ENCODE results near the gene MCOLN2. TPM values are rescaled to one million over a fixed set of nuclear protein-coding genes. Genes with fewer than 3 reads are reported as not detected.

Gene MCOLN2
- total and polyA plus RNA-seq, 4 donors: 0.29 to 0.89 (median 0.57) TPM

DNA sequence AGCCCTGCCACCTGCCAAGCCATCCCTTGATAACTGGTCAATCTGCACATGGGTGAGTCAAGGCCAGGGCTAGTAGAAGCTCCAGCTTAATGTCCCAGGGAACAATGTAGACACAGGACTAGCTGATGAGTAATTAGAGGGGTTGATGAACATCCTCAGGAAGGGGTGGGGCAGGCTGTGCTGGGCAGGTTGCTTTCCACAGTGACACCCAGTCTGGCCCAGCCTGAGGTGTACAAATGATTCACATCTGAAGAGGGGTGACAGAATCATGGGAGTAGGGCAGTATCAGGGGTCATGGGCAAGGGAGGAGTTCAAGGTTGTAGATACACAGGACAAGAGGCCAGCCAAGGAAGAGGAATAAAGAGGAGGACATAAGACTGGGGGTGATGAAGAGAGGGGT is 108.2 kb downstream of the MCOLN2 start:
- no peak overlapping the region for H3K4me3 ChIP-seq (ENCODE audit: low read depth, low read length)
- no peaks in the 10 kb centered on the region for H3K36me3 ChIP-seq (ENCODE audit: control insufficient read depth, insufficient read depth, low read length)
- no peak for DNase-seq (ENCODE audit: low read depth in 4 of 6, low spot score in 6 of 6)
- peaks cover 15% of the 10 kb centered on the region for H3K27me3 ChIP-seq (ENCODE audit: control insufficient read depth, insufficient read depth, low read length)
- no peaks in the 10 kb centered on the region for H3K9me3 ChIP-seq (ENCODE audit: control insufficient read depth, insufficient read depth, low read length)
- H3K27ac ChIP-seq (ENCODE audit: low read depth, low read length): no peak overlapping the region
- peaks cover 12% of the 10 kb centered on the region for H3K4me1 ChIP-seq (ENCODE audit: control insufficient read depth, insufficient read depth, low read length)

DNA sequence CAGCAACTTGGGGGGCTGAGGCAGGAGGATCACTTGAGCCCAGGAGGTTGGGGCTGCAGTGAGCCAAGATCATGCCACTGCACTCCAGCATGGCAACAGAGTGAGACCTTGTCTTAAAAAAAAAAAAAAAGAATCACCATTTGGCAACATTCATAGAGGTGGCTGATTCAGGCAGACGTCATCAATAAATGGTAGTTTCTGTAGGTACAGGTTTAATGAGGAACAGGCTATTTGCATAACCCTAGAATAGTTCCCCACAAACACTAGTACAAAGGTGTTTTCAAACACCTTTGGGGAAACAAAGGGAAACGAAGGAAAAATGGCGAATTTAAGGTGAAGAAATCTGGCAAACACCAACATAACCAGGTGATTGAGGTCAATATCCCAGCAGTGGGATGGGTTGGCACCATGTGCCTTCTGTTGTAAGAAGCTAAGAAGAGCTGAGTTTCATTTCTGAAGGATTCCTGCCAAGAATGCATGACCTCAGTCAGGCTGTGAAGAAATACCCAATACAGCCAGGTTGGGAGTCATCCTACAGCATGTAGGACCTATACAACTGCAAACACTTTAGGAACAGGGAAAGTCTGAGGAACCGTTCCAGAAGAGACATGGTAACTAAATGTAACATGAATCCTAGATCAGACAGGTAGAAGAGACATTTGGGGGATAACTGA is 109.5 kb downstream of the MCOLN2 start:
- Histone ChIP-seq H3K36me3 (ENCODE audit: control insufficient read depth, insufficient read depth, low read length) (no peaks in the 10 kb centered on the region), H3K27me3 (ENCODE audit: control insufficient read depth, insufficient read depth, low read length) (peaks cover 3% of the 10 kb centered on the region), H3K4me3 (ENCODE audit: low read depth, low read length) (no peak overlapping the region), H3K27ac (ENCODE audit: low read depth, low read length) (no peak overlapping the region), H3K9me3 (ENCODE audit: control insufficient read depth, insufficient read depth, low read length) (no peaks in the 10 kb centered on the region), H3K4me1 (ENCODE audit: control insufficient read depth, insufficient read depth, low read length) (peaks cover 2% of the 10 kb centered on the region)
- no peak for DNase-seq (ENCODE audit: low read depth in 4 of 6, low spot score in 6 of 6)
- WGBS (ENCODE audit: insufficient coverage): 100% methylated on average over 1 of the region's 4 CpGs

DNA sequence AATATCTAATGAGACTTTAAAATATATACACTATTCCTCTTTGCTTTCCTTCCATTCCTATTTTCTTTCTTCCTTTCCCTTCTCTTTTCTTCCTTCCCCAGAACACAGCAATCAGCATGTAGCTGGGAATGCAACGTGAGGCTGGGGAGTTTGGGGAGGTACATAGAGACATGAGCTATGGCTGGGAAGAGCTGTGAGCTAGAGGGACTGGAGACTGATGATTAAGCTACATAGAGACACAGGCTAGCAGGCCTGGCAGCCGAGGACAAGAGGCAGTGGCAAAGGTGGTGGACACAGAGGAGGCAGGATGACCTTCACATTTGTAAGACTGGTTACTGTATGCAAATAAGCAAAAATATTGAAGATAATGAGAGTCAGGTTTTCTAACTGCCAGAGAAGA is 111.4 kb downstream of the MCOLN2 start:
- H3K27me3 ChIP-seq (ENCODE audit: control insufficient read depth, insufficient read depth, low read length): no peaks in the 10 kb centered on the region
- 58% methylated on average over 2 of the region's 2 CpGs for WGBS (ENCODE audit: insufficient coverage)

DNA sequence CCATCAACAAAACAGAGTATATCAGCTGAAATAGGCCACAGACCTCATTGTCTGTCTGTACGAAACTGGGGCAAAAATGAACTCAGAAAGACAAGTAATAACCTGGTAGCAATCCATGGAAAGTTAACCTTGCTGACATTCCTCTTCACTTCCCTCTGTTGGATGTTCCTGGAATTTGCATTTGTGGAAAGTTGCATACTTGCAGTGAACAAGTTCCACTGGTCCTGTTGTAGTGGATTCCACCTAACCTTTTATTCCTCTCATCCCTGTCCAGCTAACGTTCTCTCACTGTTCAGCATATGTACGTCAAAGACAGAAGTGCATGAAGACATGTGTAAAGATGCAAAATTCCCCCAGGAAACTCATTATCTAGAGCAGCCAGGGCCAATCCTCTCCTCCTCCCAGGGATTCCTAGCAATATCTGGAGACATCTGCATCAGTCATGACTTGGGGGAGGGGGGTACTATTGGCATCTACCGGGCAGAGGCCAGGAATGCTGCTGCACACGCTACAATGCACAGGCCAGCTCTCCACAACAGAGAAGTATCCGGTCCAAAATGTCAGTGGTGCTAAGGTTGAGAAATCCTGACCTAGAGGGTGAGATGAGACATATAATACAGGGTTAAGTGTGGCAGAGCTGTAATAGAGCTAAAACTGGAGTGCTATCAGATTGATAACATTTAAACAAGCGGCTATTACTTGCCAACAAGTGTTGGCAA is 112.1 kb downstream of the MCOLN2 start:
- Histone ChIP-seq H3K9me3 (ENCODE audit: control insufficient read depth, insufficient read depth, low read length) (no peaks in the 10 kb centered on the region), H3K27me3 (ENCODE audit: control insufficient read depth, insufficient read depth, low read length) (no peaks in the 10 kb centered on the region), H3K27ac (ENCODE audit: low read depth, low read length) (no peak overlapping the region), H3K4me1 (ENCODE audit: control insufficient read depth, insufficient read depth, low read length) (no peaks in the 10 kb centered on the region), H3K4me3 (ENCODE audit: low read depth, low read length) (no peak overlapping the region), H3K36me3 (ENCODE audit: control insufficient read depth, insufficient read depth, low read length) (no peaks in the 10 kb centered on the region)
- DNase-seq (ENCODE audit: low read depth in 4 of 6, low spot score in 6 of 6): no peak
- WGBS (ENCODE audit: insufficient coverage): 47% methylated on average over 5 of the region's 7 CpGs

More for the DNA sequence above, 111.4 kb downstream of the MCOLN2 start:
- Histone ChIP-seq H3K27ac (ENCODE audit: low read depth, low read length) (no peak overlapping the region), H3K4me1 (ENCODE audit: control insufficient read depth, insufficient read depth, low read length) (no peaks in the 10 kb centered on the region), H3K9me3 (ENCODE audit: control insufficient read depth, insufficient read depth, low read length) (no peaks in the 10 kb centered on the region), H3K4me3 (ENCODE audit: low read depth, low read length) (no peak overlapping the region), H3K36me3 (ENCODE audit: control insufficient read depth, insufficient read depth, low read length) (no peaks in the 10 kb centered on the region)
- DNase-seq (ENCODE audit: low read depth in 4 of 6, low spot score in 6 of 6): no peak

DNA sequence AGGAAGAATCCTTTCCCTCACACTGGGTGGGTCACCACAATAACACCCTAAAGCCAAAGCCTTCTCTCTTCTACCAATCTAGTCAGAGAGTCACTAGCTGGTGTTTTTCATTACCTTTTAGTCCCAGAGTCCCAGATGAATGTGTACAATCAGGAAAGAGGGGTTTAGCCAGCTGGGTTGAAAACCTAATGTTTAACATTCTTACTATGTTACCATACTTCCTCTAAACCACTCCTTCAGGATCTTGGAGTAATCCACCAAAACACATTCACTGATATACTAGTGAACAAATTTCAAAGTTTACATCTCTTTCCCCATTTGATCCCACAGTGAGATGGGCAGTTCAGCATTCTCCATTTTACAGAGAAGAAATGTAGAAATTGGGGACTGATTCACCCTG is 113.6 kb downstream of the MCOLN2 start:
- H3K36me3 ChIP-seq (ENCODE audit: control insufficient read depth, insufficient read depth, low read length): no peaks in the 10 kb centered on the region
- H3K27me3 ChIP-seq (ENCODE audit: control insufficient read depth, insufficient read depth, low read length): no peaks in the 10 kb centered on the region

DNA sequence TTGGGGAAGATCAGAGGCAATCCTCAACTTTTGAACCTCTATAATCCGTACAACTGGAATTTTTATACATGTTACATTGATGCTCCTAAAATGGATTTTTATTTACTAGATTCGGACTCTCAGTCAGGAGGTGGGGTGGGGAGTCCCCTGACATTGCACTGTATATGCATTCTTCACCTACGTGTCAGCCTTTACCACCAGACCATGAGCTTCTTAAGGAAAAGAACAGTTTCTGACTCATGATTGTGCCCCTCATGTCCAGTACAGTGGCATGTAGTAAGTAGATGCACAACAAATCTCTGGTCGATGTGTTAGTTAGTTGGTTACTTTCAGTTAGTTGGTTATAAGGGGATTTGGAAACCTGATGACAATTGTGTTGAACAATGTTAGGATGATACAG is 119.3 kb downstream of the MCOLN2 start:
- Histone ChIP-seq H3K36me3 (ENCODE audit: control insufficient read depth, insufficient read depth, low read length) (no peaks in the 10 kb centered on the region), H3K27me3 (ENCODE audit: control insufficient read depth, insufficient read depth, low read length) (no peaks in the 10 kb centered on the region), H3K4me3 (ENCODE audit: low read depth, low read length) (no peak overlapping the region), H3K9me3 (ENCODE audit: control insufficient read depth, insufficient read depth, low read length) (no peaks in the 10 kb centered on the region), H3K4me1 (ENCODE audit: control insufficient read depth, insufficient read depth, low read length) (no peaks in the 10 kb centered on the region), H3K27ac (ENCODE audit: low read depth, low read length) (no peak overlapping the region)
- no CpG with 5 or more reads among the region's 4 CpGs for WGBS (ENCODE audit: insufficient coverage)
- DNase-seq (ENCODE audit: low read depth in 4 of 6, low spot score in 6 of 6): no peak

More for the DNA sequence above, 113.6 kb downstream of the MCOLN2 start:
- Histone ChIP-seq H3K9me3 (ENCODE audit: control insufficient read depth, insufficient read depth, low read length) (no peaks in the 10 kb centered on the region), H3K4me1 (ENCODE audit: control insufficient read depth, insufficient read depth, low read length) (no peaks in the 10 kb centered on the region), H3K27ac (ENCODE audit: low read depth, low read length) (no peak overlapping the region), H3K4me3 (ENCODE audit: low read depth, low read length) (no peak overlapping the region)
- DNase-seq (ENCODE audit: low read depth in 4 of 6, low spot score in 6 of 6): no peak

DNA sequence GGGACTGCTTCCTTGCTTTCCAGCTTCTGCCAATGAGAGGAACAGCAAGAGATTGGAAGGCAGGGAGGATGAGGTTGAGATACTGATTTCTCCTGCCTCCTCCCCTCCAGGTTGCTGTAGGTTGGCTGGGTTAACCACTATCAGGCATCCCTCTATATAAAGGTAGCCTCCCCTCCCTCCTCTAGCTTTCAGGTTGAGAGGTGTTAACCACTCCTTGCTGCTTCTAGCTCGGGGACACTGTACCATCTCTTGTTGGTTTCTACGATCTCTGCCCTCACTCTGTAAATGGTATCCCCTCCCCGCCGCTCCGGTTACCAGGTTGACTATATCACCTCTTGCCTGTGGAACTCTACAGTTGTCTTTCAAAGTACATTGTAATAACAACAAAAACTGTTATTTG is 120.6 kb downstream of the MCOLN2 start:
- Histone ChIP-seq H3K4me3 (ENCODE audit: low read depth, low read length) (no peak overlapping the region), H3K36me3 (ENCODE audit: control insufficient read depth, insufficient read depth, low read length) (no peaks in the 10 kb centered on the region), H3K27ac (ENCODE audit: low read depth, low read length) (no peak overlapping the region), H3K4me1 (ENCODE audit: control insufficient read depth, insufficient read depth, low read length) (no peaks in the 10 kb centered on the region), H3K27me3 (ENCODE audit: control insufficient read depth, insufficient read depth, low read length) (no peaks in the 10 kb centered on the region), H3K9me3 (ENCODE audit: control insufficient read depth, insufficient read depth, low read length) (no peaks in the 10 kb centered on the region)
- WGBS (ENCODE audit: insufficient coverage): 95% methylated on average over 5 of the region's 5 CpGs
- DNase-seq (ENCODE audit: low read depth in 4 of 6, low spot score in 6 of 6): no peak

Other genes starting within 250 kb of the MCOLN2 start
- gene LPAR3, start 103.9 kb downstream of the MCOLN2 start, total RNA-seq: 10 to 100 TPM; 14.1 to 17.6 TPM
- gene LPAR3, start 103.9 kb downstream of the MCOLN2 start, polyA plus RNA-seq (ENCODE audit: insufficient read length in 2 of 2): 1 to 10 TPM in 1 of 2 donors, under 1 TPM in 1; 0.76 to 2.6 TPM
- 1 to 10 TPM in 1 of 2 donors, under 1 TPM in 1; 0.77 to 1.1 TPM for gene MCOLN3, start 51.4 kb upstream of the MCOLN2 start, total RNA-seq
- under 1 TPM; 0.21 to 0.36 TPM for gene MCOLN3, start 51.4 kb upstream of the MCOLN2 start, polyA plus RNA-seq (ENCODE audit: insufficient read length in 2 of 2)
- 10 to 100 TPM; 11.7 to 14.7 TPM for gene SYDE2, start 203.9 kb upstream of the MCOLN2 start, total RNA-seq
- 1 to 10 TPM; 1.5 to 1.7 TPM for gene SYDE2, start 203.9 kb upstream of the MCOLN2 start, polyA plus RNA-seq (ENCODE audit: insufficient read length in 2 of 2)

All from spinal cord (tissue), 10 donors.